H9 (cell line): ENCODE data around the gene RUNX2. TPM values are rescaled to one million over a fixed set of nuclear protein-coding genes. Genes with fewer than 3 reads are reported as not detected.

Experiments
- DNase-seq: peaks from one replicate; pipeline ENCODE4 v3.0.0-alpha.2; 2017
- H2AFZ ChIP-seq: one replicate; pipeline ENCODE4 v1.6.1; 2013; ENCODE audit warnings: mild to moderate bottlenecking, low read length, control low read depth, moderate library complexity
- H2AK5ac ChIP-seq: 2 replicates; pipeline ENCODE4 v1.6.1; 2013; ENCODE audit warnings: low read length, control low read depth, mixed read lengths; ENCODE audit not compliant: insufficient read length
- H2BK120ac ChIP-seq: one replicate; pipeline ENCODE4 v1.6.1; 2013; ENCODE audit warnings: low read depth, mild to moderate bottlenecking, low read length, control low read depth, inconsistent platforms; ENCODE audit not compliant: poor library complexity, severe bottlenecking
- H2BK12ac ChIP-seq: 2 replicates; pipeline ENCODE4 v1.6.1; 2013; ENCODE audit warnings: low read length, control low read depth, mixed read lengths, low read depth; ENCODE audit not compliant: insufficient read length
- H2BK15ac ChIP-seq: 2 replicates; pipeline ENCODE4 v1.6.1; 2013; ENCODE audit warnings: low read depth, low read length, control low read depth
- H2BK20ac ChIP-seq: one replicate; pipeline ENCODE4 v1.6.1; 2013; ENCODE audit warnings: low read depth, mild to moderate bottlenecking, low read length, control low read depth, inconsistent platforms; ENCODE audit not compliant: poor library complexity, severe bottlenecking
- H2BK5ac ChIP-seq: 2 replicates; pipeline ENCODE4 v1.6.1; 2013; ENCODE audit warnings: low read length, control low read depth, mixed read lengths; ENCODE audit not compliant: insufficient read length
- H3K14ac ChIP-seq: 2 replicates; pipeline ENCODE4 v1.6.1; 2013; ENCODE audit warnings: low read length, control low read depth; ENCODE audit not compliant: insufficient read depth
- H3K18ac ChIP-seq: 2 replicates; pipeline ENCODE4 v1.6.1; 2013; ENCODE audit warnings: low read depth, mild to moderate bottlenecking, mixed read lengths, low read length, control low read depth; ENCODE audit not compliant: insufficient read length
- H3K23ac ChIP-seq: 2 replicates; pipeline ENCODE4 v1.6.1; 2013; ENCODE audit warnings: low read length, control low read depth, mixed read lengths, low read depth; ENCODE audit not compliant: insufficient read length
- H3K23me2 ChIP-seq: 2 replicates; pipeline ENCODE4 v1.6.1; 2013; ENCODE audit warnings: low read depth, mild to moderate bottlenecking, mixed read lengths, low read length, control low read depth; ENCODE audit not compliant: insufficient read length, poor library complexity, severe bottlenecking
- H3K27ac ChIP-seq: 2 replicates; pipeline ENCODE4 v1.5.1; 2013; ENCODE audit warnings: low read length, control low read depth, mixed read lengths, low read depth; ENCODE audit not compliant: insufficient read length
- H3K27me3 ChIP-seq: 2 replicates; pipeline ENCODE4 v1.6.1; 2013; ENCODE audit warnings: low read length, control low read depth, inconsistent platforms; ENCODE audit not compliant: insufficient read depth
- H3K4ac ChIP-seq: 2 replicates; pipeline ENCODE4 v1.6.1; 2013; ENCODE audit warnings: low read depth, mild to moderate bottlenecking, control low read depth, inconsistent platforms, low read length, moderate library complexity
- H3K4me1 ChIP-seq: 2 replicates; pipeline ENCODE4 v1.6.1; 2013; ENCODE audit warnings: low read length, control low read depth, inconsistent platforms; ENCODE audit not compliant: insufficient read depth
- H3K4me2 ChIP-seq: 2 replicates; pipeline ENCODE4 v1.6.1; 2013; ENCODE audit warnings: low read length, control low read depth, mixed read lengths; ENCODE audit not compliant: insufficient read length, insufficient read depth
- H3K56ac ChIP-seq: 2 replicates; pipeline ENCODE4 v1.6.1; 2013; ENCODE audit warnings: low read depth, mild to moderate bottlenecking, mixed read lengths, low read length, control low read depth; ENCODE audit not compliant: insufficient read length
- H3K79me1 ChIP-seq: 2 replicates; pipeline ENCODE4 v1.6.1; 2013; ENCODE audit warnings: low read depth, mild to moderate bottlenecking, moderate library complexity, low read length, control low read depth, inconsistent platforms; ENCODE audit not compliant: insufficient read depth, poor library complexity, severe bottlenecking
- H3K79me2 ChIP-seq: 2 replicates; pipeline ENCODE4 v1.6.1; 2013; ENCODE audit warnings: low read length, control low read depth, inconsistent platforms; ENCODE audit not compliant: insufficient read depth
- H3K9ac ChIP-seq: 2 replicates; pipeline ENCODE4 v1.6.1; 2013; ENCODE audit warnings: low read length, control low read depth, mixed read lengths; ENCODE audit not compliant: insufficient read length; ENCODE audit errors: extremely low read depth
- H3K9me3 ChIP-seq: one replicate; pipeline ENCODE4 v1.6.1; 2013; ENCODE audit warnings: low read depth, low read length, inconsistent platforms; ENCODE audit not compliant: control insufficient read depth
- H3T11ph ChIP-seq: one replicate; pipeline ENCODE4 v1.6.1; 2013; ENCODE audit warnings: mild to moderate bottlenecking, low read length, control low read depth, inconsistent platforms
- H4K20me1 ChIP-seq: one replicate; pipeline ENCODE4 v1.6.1; 2013; ENCODE audit not compliant: control insufficient read depth, insufficient read length, insufficient read depth
- H4K5ac ChIP-seq: 2 replicates; pipeline ENCODE4 v1.6.1; 2013; ENCODE audit warnings: low read depth, mild to moderate bottlenecking, mixed read lengths, low read length, control low read depth; ENCODE audit not compliant: insufficient read length
- H4K8ac ChIP-seq: replicated peaks from 2 replicates; pipeline ENCODE4 v1.6.1; 2013; ENCODE audit warnings: low read length, control low read depth, mixed read lengths, low read depth; ENCODE audit not compliant: insufficient read length
- H4K91ac ChIP-seq: 2 replicates; pipeline ENCODE4 v1.6.1; 2013; ENCODE audit warnings: low read depth, mild to moderate bottlenecking, moderate library complexity, mixed read lengths, low read length, control low read depth; ENCODE audit not compliant: insufficient read length
- H3K27ac Mint-ChIP-seq, 3 experiments: 2 replicates in 2 of 3; 3 replicates in 1 of 3; pipeline ENCODE4 v1.8.0; 2020 to 2021; ENCODE audit warnings: mixed read lengths in 3 of 3, mild to moderate bottlenecking in 1 of 3, moderate library complexity in 1 of 3
- H3K27me3 Mint-ChIP-seq: 2 replicates; pipeline ENCODE4 v1.8.0; 2021; ENCODE audit warnings: low read depth, mild to moderate bottlenecking, moderate library complexity, mixed read lengths
- H3K36me3 Mint-ChIP-seq, 3 experiments: 2 replicates in 2 of 3; 3 replicates in 1 of 3; pipeline ENCODE4 v1.8.0; 2020 to 2021; ENCODE audit warnings: low read depth in 3 of 3, mixed read lengths in 3 of 3; ENCODE audit not compliant: insufficient read depth in 1 of 3
- H3K4me1 Mint-ChIP-seq, 2 experiments: 2 replicates each; pipeline ENCODE4 v1.8.0; 2020; ENCODE audit warnings: mixed read lengths in 2 of 2
- H3K4me3 Mint-ChIP-seq, 2 experiments: 2 replicates in 1 of 2; 3 replicates in 1 of 2; pipeline ENCODE4 v1.8.0; 2020 to 2021; ENCODE audit warnings: mild to moderate bottlenecking in 2 of 2, mixed read lengths in 2 of 2, moderate library complexity in 1 of 2
- H3K9me3 Mint-ChIP-seq, 2 experiments: 2 replicates in 1 of 2; 3 replicates in 1 of 2; pipeline ENCODE4 v1.8.0; 2020; ENCODE audit warnings: mild to moderate bottlenecking in 2 of 2, mixed read lengths in 2 of 2, moderate library complexity in 1 of 2
- CTCF ChIP-seq: fragments of 200-600 bp; sonication (generic); conservative IDR thresholded peaks from 3 replicates; pipeline ENCODE4 v1.8.0; 2021; ENCODE audit warnings: antibody characterized with exemption, mild to moderate bottlenecking
- total RNA-seq: library from RNA; stranded (reverse); gene quantifications from 2 replicates; pipeline ENCODE4 v1.2.1, GENCODE V29; 2021

The RUNX2 gene
- total RNA-seq, 1 experiment from 2014 or later: 0.15 TPM

DNA sequence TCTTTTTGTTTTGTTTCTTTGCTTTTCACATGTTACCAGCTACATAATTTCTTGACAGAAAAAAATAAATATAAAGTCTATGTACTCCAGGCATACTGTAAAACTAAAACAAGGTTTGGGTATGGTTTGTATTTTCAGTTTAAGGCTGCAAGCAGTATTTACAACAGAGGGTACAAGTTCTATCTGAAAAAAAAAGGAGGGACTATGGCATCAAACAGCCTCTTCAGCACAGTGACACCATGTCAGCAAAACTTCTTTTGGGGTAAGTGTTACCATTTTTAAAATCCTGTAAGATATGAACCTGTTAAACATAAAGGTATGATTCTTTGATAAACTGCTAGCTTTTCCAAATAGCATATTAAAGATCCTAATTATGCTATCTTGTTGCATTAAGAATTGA lies 393 bp downstream of the RUNX2 start:
- no peak overlapping the region for H2BK120ac ChIP-seq
- H3K27me3 ChIP-seq: no peaks in the 10 kb centered on the region
- no peak for TF ChIP-seq CTCF
- H3T11ph ChIP-seq: no peak overlapping the region
- no peaks in the 10 kb centered on the region for H3K9me3 ChIP-seq
- H2BK5ac ChIP-seq: no peak overlapping the region
- no peak overlapping the region for H3K27ac ChIP-seq
- H2BK20ac ChIP-seq: no peak overlapping the region
- no peak overlapping the region for H4K5ac ChIP-seq
- H4K91ac ChIP-seq: no peak overlapping the region
- no peak overlapping the region for H2BK15ac ChIP-seq
- no peak overlapping the region for H3K23ac ChIP-seq
- H2AK5ac ChIP-seq: no peak overlapping the region
- no peak overlapping the region for H3K4me3 Mint-ChIP-seq
- H3K4me1 ChIP-seq: no peaks in the 10 kb centered on the region
- H3K79me1 ChIP-seq: no peaks in the 10 kb centered on the region
- H4K20me1 ChIP-seq: no peaks in the 10 kb centered on the region
- H3K36me3 Mint-ChIP-seq: no peaks in the 10 kb centered on the region
- H2AFZ ChIP-seq: no peak overlapping the region
- no peaks in the 10 kb centered on the region for H3K9me3 Mint-ChIP-seq
- H3K27me3 Mint-ChIP-seq: no peaks in the 10 kb centered on the region
- H3K27ac Mint-ChIP-seq: 0 out of 7 replicates have a peak overlapping the region, but pooled peaks of 2 of the 3 experiments have one; percentile 12 to 21
- H3K56ac ChIP-seq: no peak overlapping the region
- no peak for DNase-seq
- H3K79me2 ChIP-seq: no peaks in the 10 kb centered on the region
- no peak overlapping the region for H3K4me2 ChIP-seq
- H3K9ac ChIP-seq: no peak overlapping the region
- H3K4ac ChIP-seq: no peak overlapping the region
- no peaks in the 10 kb centered on the region for H3K23me2 ChIP-seq
- no peak overlapping the region for H4K8ac ChIP-seq
- H3K4me1 Mint-ChIP-seq: peaks cover 20 to 21% of the 10 kb centered on the region in 2 experiments
- H3K14ac ChIP-seq: no peak overlapping the region
- H3K18ac ChIP-seq: no peak overlapping the region
- no peak overlapping the region for H2BK12ac ChIP-seq
